Activated effector memory CD4-positive, alpha-beta T cell treated with anti-CD3 and anti-CD28 coated beads, Interleukin-2, amount 50 U/mL, for 16 hours (primary cell): ENCODE data around the gene KCNH4.

Source experiments
- DNase-seq: peaks from one replicate; pipeline ENCODE4 v3.0.0-alpha.2; 2020

Gene KCNH4

DNA sequence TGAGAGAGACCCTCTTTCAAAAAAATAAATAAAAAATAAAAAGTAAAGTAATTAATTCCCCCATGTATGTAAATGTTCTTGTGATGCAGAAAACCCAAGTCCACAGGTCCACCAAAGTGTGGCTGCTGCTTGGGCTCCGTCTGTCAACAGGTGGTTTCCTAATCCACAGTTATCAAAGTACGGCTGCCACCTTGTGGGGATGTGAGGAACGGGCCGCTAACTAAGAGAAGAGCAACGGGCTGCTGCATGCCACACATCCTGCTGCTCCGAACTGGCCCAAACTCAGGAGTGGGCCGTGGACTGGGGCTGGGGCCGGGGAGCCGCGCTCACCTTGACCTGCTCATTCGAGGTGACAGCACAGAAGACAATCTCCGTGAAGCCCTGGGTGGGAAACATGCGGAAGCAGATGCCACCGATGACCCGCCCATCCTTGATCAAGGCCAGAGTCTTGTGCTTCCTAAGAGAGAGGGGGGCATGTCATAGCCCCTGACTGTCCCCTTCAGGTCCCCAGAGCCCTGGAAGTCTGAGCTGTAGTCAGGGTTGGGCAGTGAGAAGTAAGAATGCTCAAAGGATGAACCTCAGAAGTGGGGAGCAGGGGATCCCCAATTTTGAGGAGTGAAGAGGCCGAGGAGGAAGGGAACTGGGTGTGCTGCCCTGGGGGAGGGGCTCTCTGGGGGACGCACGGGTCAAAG is 64.1 kb downstream of the KCNH4 start:
- DNase-seq, result peak; percentile 92

DNA sequence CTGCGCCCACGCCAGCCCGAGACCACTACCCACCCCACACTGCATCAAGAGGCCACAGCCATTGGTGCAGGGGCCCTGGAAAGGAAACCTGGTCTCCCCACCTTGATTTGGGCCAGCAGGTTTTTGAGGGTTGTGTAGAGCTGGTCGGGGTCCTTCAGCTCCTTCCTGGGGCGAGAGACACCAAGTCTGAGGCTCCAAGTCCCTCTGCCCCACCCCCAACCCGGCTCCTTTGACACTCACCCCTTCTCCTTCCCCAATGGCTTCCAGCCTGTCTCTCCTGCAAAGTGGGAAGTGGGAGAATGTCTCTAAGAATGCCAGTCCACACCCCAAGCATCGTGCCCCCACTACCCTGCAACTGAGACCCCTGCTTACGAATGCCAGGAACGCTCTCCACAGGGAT is 66.8 kb downstream of the KCNH4 start:
- DNase-seq, result no peak

DNA sequence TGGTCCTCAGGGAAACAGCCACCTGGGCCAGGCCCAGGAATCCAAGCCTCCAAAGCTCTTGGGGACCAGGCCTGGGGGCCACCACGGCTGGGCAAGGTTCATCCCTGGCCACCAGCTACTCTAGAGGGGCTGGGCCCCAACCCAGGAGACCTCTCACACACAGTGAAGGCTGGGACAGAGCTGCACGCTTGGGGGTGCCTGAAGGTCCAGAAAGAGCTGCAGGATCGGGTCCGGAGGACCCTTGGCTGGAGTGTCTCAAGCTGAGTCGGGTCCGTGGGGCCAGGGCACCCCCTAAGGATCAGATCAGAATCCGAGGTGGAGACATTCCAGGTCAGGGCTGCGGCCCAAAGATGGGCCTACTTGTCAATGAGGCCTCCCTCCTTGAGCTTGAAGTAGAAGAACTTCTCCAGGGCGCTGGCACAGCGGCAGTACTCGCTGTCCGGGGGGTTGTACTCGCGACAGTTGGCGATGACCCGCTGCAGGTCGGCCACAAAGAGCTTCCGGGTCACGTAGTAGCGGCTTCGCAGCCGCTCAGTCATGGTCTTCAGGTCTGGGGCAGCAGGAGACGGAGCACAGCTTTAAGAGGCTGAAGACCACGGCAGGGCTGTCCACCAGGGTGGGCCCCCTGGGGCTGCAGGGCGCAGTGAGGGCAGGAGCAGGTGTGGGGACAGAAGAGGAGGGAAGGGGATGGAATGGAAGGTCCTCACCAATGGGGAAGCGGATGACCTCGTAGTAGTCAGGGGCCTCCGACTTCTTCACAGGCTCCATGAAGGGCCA is 67.5 kb downstream of the KCNH4 start:
- DNase-seq, result no peak

GRCh38 chr17:42112552-42113176 is 68.3 kb downstream of the KCNH4 start, which contains the start of gene DHX58:
Gene DHX58, minus strand, starts transcription at chr17:42112714. Its CDS starts 822 bp downstream, at chr17:42111892.
- DNase-seq, result peak; percentile 91

DNA sequence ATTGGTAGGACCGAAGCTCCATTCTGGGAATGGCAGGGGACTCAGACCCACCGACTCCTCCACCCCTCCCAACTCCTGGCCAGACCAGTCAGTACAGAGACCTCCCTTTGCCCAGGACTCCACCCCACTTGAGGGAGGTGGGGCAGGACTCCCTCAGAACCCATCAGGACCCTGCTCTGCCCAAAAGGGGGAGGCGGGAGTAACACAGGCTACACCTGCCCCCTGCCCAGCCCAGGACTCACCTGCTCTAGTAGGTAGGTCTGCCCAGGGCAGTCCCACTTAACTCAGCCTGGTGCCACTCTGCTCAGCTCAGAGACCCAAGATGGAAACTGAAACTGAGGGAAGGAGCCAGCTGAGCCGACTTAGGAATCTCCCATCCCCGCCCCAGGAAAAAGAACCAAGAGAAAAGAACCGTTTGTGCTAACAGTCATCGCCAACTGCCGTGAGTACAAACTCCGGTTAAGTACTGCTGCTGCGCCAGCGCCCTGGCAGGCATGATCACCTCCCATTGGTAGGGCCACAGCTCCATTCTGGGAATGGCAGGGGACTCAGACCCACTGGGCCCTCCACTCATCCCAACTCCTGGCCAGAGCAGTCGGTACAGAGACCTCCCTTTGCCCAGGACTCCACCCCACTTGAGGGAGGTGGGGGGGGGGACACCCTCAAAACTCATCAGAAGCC is 68.9 kb downstream of the KCNH4 start:
- no peak for DNase-seq

DNA sequence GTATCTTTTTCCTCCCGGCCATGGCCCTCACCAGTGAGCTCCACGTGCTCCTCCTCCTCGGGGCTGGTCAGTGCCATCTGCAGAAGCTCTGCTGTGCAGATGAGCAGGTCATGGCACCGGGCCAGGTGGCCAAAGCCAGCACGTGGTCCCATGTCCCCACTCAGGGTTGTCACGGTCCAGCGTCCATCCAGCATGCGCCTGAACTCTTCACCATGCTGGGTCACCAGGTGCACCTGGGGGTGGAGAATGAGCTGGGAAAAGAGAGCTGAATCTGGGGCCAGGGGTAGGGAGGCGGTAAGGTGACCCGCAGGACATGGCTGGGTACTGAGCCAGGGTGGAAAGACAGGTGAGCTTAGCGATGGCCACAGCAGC is 69.7 kb downstream of the KCNH4 start:
- no peak for DNase-seq

DNA sequence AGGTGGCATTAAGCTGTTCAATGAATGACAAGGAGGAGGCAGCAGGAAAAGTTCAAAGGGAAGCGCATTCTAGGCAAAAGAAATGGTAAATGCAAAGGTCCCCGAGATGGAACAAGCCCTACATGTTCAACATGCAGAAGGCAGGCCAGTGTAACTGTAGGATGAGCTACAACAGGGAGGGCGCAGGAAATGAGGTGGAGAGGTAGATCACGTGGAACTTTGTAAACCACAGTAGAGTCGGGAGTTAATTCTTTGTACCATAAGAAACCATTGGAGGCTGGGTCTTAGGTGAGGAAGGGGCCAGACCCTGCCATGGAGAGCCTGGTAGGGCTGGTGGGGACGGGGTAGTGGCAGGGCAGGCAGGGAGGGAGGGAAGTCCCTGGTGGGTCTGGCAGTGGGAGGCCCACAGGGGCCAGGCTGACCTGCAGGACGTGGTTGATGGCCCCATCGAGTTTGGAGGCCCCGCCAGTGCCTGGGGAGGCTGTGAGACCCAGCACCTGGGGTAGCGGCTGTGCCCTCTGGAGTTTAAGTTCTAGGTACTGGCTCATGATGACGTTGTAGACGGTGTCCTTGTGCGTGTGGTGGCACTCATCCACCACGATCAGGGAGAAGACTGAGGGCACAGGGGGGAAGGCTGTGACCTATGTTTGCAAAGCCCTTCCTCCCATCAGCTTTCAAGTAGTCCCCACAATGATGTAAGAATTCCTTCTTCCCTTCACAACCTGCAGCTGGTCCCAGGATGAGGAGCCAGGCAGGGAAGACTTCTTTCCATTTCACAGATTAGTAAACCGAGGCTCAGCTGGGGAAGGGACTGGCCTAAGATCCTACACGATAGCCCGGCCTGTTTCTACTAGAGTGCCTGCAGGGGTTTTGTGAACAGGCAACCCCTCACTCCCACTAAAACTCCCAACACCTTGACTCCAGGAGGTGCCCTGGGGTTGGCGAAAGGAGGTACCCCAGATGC is 70.4 kb downstream of the KCNH4 start:
- DNase-seq, result no peak

GRCh38 chr17:42109086-42109485 is 71.9 kb downstream of the KCNH4 start:
- DNase-seq, result no peak

DNA sequence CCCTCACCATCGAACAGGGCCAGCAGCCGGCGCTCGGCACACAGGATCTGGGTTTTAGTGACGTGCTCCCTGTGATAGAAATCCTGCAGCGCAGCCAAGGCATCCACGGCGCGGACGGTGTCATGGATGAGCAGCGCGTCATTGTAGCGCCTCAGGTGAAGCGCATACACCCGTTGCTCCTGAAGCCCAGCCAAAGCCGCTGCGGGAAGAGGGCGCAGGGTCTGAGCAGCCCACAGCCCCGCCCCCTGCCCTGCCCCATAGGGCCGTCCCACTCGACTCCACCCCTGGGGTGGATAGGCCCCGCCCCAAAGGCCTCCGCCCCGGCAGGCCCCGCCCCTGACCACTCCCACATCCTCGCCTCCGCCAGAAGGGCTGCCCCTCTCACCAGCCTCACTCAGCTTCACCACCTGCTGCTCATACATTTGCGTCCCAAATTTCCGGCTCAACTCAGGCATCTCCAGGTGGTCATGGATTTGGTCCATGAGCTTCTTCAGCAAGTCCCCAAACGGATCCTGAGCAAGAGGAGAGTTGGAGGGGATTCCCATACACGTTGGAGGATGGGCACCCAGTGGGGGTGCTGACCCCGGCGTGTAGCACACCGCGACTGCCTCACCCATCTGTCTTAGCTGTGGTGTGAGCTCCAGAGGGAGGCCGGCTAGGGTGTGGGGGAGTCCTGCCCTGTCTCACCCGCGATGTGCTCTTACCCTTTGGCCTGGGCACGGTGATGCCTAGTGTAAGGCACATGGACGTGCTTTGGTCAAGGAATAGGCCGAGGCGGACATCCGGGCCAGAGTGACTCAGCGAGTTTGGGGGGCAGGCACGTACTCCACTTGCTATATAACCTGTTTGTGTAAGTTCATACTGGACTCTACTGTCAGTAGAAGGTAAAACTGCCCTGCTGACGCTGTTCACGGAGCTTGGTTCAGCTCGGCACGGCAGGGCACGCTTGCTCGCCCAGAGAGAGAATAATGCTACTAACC is 73.1 kb downstream of the KCNH4 start:
- peak; percentile 94 for DNase-seq

DNA sequence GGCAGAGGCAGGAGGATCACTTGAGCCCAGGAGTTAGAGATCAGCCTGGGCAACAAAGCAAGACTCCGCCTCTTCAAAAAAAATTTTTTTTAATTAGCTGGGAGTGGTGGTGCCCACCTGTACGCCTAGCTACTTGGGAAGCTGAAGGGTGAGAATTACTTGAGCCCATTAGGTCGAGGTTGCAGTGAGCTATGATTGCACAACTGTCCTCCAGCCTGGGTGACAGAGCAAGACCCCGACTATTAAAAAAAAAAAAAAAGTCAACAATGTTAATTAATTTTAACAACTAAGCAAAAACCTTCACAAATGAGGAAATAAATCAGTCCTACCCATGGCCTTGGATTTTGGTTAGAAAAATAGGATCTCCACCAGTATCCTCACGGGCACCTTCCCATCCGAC is 73.8 kb downstream of the KCNH4 start:
- no peak for DNase-seq
